Measurements from ENCODE around the gene UFSP1. TPM values are rescaled to one million over a fixed set of nuclear protein-coding genes. Genes with fewer than 3 reads are reported as not detected.

Gene UFSP1
- total RNA-seq, 1 donor from 2014 or later = 4.6 TPM

- no peak for DNase-seq (ENCODE audit: low spot score)
Measured at GRCh38 chr7:100882785-100883526, 6.6 kb downstream of the UFSP1 start.

GRCh38 chr7:100882201-100882600, 7.3 kb downstream of the UFSP1 start:
- peak; percentile 39 for DNase-seq (ENCODE audit: low spot score)

GRCh38 chr7:100881136-100881535, 8.4 kb downstream of the UFSP1 start:
- DNase-seq (ENCODE audit: low spot score) = peak; percentile 33

- peak; percentile 32 for DNase-seq (ENCODE audit: low spot score)
Measured at GRCh38 chr7:100880645-100881044, 8.9 kb downstream of the UFSP1 start.

GRCh38 chr7:100879685-100880261, 9.7 kb downstream of the UFSP1 start:
- DNase-seq (ENCODE audit: low spot score) = no peak

GRCh38 chr7:100878685-100879084, 10.8 kb downstream of the UFSP1 start:
- DNase-seq (ENCODE audit: low spot score) = no peak

- DNase-seq (ENCODE audit: low spot score) = no peak
Measured at GRCh38 chr7:100878013-100878412, 11.5 kb downstream of the UFSP1 start.

GRCh38 chr7:100875356-100875751, 14.2 kb downstream of the UFSP1 start:
- no peak for DNase-seq (ENCODE audit: low spot score)

- peak; percentile 99 for DNase-seq (ENCODE audit: low spot score)
Measured at GRCh38 chr7:100874577-100875355, 14.7 kb downstream of the UFSP1 start, which contains the start of gene SRRT. Gene SRRT, plus strand, starts transcription at chr7:100875103. Its CDS starts 488 bp downstream, at chr7:100875591.

- DNase-seq (ENCODE audit: low spot score) = no peak
Measured at GRCh38 chr7:100874300-100874576, 15.3 kb downstream of the UFSP1 start.

GRCh38 chr7:100873599-100874299, 15.8 kb downstream of the UFSP1 start:
- no peak for DNase-seq (ENCODE audit: low spot score)

- DNase-seq (ENCODE audit: low spot score) = no peak
Measured at GRCh38 chr7:100867776-100868485, 21.6 kb downstream of the UFSP1 start.

GRCh38 chr7:100867040-100867775, 22.3 kb downstream of the UFSP1 start, which contains the start of gene TRIP6:
Gene TRIP6, plus strand, starts transcription at chr7:100867387. Its CDS starts 111 bp downstream, at chr7:100867498.
- peak; percentile 97 for DNase-seq (ENCODE audit: low spot score)

GRCh38 chr7:100866729-100867039, 22.8 kb downstream of the UFSP1 start:
- no peak for DNase-seq (ENCODE audit: low spot score)

- DNase-seq (ENCODE audit: low spot score) = peak; percentile 92
Measured at GRCh38 chr7:100865938-100866728, 23.4 kb downstream of the UFSP1 start.

GRCh38 chr7:100865372-100865911, 24.1 kb downstream of the UFSP1 start:
- DNase-seq (ENCODE audit: low spot score) = peak; percentile 78

GRCh38 chr7:100864263-100864845, 25.2 kb downstream of the UFSP1 start:
- no peak for DNase-seq (ENCODE audit: low spot score)

GRCh38 chr7:100863406-100863950, 26.0 kb downstream of the UFSP1 start:
- DNase-seq (ENCODE audit: low spot score) = no peak

GRCh38 chr7:100861616-100861985, 27.9 kb downstream of the UFSP1 start:
- DNase-seq (ENCODE audit: low spot score) = no peak
